H1 (cell line): Measurements from ENCODE around the gene DHDDS. TPM values are rescaled to one million over a fixed set of nuclear protein-coding genes. Genes with fewer than 3 reads are reported as not detected.

Experiments
- RAD21 ChIP-seq, 2 experiments: IDR thresholded peaks in 1 of 2; conservative IDR thresholded peaks in 1 of 2; 2 replicates each; pipeline ENCODE4 v1.6.1; 2011; ENCODE audit warnings: low read depth in 2 of 2, low read length in 2 of 2, improper control_type of control experiment in 1 of 2, inconsistent platforms in 1 of 2, mild to moderate bottlenecking in 1 of 2, moderate library complexity in 1 of 2
- polyA plus RNA-seq, 7 experiments: library from polyadenylated mRNA; depleted of rRNA in 3 of 7; stranded (reverse) in 5 of 7; unstranded in 2 of 7; fragments of >200 nt in 5 of 7; fragments of 200-250 nt in 2 of 7; gene quantifications; 1 replicate in 5 of 7; 2 replicates in 1 of 7; 4 replicates in 1 of 7; pipeline versions ENCODE4 v1.2.1 to v1.2.3, GENCODE V29; 2011 to 2013; ENCODE audit warnings: missing spikeins in 2 of 7, mixed read lengths in 2 of 7
- total RNA-seq: library from RNA; stranded (reverse); fragmentation: NEBNext Ultra II Directional; extraction: Animal tissue kit (Norgen Biotek cat#: 25700); gene quantifications from 2 replicates; pipeline ENCODE4 v1.2.1, GENCODE V29; 2021
- TF ChIP-seq, protein P1 (sequence below): IDR thresholded peaks from 2 replicates; pipeline ENCODE4 v1.6.1; 2011; ENCODE audit warnings: low read depth, mild to moderate bottlenecking, low read length; ENCODE audit not compliant: insufficient read depth

The DHDDS gene
- total and polyA plus RNA-seq, 2 of the 8 experiments (the other 6 are each of a cell fraction or from before 2014, with no cell fraction given) = 28.3 to 44.6 TPM

- TF ChIP-seq, protein P1, sequence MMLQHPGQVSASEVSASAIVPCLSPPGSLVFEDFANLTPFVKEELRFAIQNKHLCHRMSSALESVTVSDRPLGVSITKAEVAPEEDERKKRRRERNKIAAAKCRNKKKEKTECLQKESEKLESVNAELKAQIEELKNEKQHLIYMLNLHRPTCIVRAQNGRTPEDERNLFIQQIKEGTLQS = no peak
- TF ChIP-seq RAD21 (IDR thresholded peaks at IDR 0.05 in 1 of 2, conservative IDR thresholded peaks at IDR 0.05 in 1 of 2; ENCODE audit: low read depth in 2 of 2, low read length in 2 of 2) = no peak
Measured at GRCh38 chr1:26518355-26518754, 86.2 kb downstream of the DHDDS start (continued).
